ENCODE data around the gene MRPL9.
"Not testable (repeated sequence)": the region's sequence is repeated elsewhere in the genome, so short reads cannot be mapped to it uniquely, and the experiment has no call there.

Gene MRPL9

GRCh38 chr1:151790940-151791651 lies 27.8 kb upstream of the MRPL9 start:
- DNase-seq: peak; percentile 61
- TF ChIP-seq, protein P1, sequence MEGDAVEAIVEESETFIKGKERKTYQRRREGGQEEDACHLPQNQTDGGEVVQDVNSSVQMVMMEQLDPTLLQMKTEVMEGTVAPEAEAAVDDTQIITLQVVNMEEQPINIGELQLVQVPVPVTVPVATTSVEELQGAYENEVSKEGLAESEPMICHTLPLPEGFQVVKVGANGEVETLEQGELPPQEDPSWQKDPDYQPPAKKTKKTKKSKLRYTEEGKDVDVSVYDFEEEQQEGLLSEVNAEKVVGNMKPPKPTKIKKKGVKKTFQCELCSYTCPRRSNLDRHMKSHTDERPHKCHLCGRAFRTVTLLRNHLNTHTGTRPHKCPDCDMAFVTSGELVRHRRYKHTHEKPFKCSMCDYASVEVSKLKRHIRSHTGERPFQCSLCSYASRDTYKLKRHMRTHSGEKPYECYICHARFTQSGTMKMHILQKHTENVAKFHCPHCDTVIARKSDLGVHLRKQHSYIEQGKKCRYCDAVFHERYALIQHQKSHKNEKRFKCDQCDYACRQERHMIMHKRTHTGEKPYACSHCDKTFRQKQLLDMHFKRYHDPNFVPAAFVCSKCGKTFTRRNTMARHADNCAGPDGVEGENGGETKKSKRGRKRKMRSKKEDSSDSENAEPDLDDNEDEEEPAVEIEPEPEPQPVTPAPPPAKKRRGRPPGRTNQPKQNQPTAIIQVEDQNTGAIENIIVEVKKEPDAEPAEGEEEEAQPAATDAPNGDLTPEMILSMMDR (IDR thresholded peaks at IDR 0.05; ENCODE audit: low read depth, low read length): no peak
- Histone ChIP-seq H3K36me3 (no peaks in the 10 kb centered on the region), H3K27me3 (no peaks in the 10 kb centered on the region), H3K4me1 (no peaks in the 10 kb centered on the region), H3K9me3 (no peaks in the 10 kb centered on the region), H3K4me3 (ENCODE audit: low read depth, low read length) (peak overlapping the region; percentile 91)

- Histone ChIP-seq H3K27me3 (no peaks in the 10 kb centered on the region), H3K4me3 (ENCODE audit: low read depth, low read length) (peak within 1 kb of the TSS; percentile 91), H3K4me1 (no peaks in the 10 kb centered on the region), H3K9me3 (no peaks in the 10 kb centered on the region), H3K36me3 (no peaks in the 10 kb centered on the region)
- TF ChIP-seq, protein P1 (IDR thresholded peaks at IDR 0.05; ENCODE audit: low read depth, low read length): 0 out of 2 replicates have a peak, but pooled peaks have one; percentile 19
- peak; percentile 99 for DNase-seq
Measured at GRCh38 chr1:151790071-151790939, 27.0 kb upstream of the MRPL9 start, which contains the start of gene TDRKH. Gene TDRKH, minus strand, starts transcription at chr1:151790500. Its CDS starts 7,478 bp downstream, at chr1:151783022.

DNA sequence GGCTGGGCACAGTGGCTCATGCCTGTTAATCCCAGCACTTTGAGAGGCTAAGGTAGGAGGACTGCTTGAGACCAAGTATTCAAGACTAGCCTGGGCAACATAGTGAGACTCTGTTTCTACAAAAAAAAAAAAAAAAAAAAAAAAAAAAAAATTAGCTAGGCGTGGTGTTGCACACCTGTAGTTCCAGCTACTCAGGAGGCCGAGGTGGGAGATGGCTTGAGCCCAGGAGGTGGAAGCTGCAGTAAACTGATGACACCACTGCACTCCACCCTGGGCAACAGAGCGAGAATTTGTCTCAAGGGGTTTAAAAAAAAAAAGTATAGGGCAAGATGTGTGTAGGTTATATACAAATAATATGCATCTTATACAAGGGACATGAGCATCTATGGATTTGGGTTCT lies 24.4 kb upstream of the MRPL9 start:
- Histone ChIP-seq H3K4me1 (no peaks in the 10 kb centered on the region), H3K9me3 (no peaks in the 10 kb centered on the region), H3K27me3 (no peaks in the 10 kb centered on the region), H3K36me3 (no peaks in the 10 kb centered on the region), H3K4me3 (ENCODE audit: low read depth, low read length) (no peak overlapping the region)
- DNase-seq: no peak
- TF ChIP-seq, protein P1 (IDR thresholded peaks at IDR 0.05; ENCODE audit: low read depth, low read length): no peak

DNA sequence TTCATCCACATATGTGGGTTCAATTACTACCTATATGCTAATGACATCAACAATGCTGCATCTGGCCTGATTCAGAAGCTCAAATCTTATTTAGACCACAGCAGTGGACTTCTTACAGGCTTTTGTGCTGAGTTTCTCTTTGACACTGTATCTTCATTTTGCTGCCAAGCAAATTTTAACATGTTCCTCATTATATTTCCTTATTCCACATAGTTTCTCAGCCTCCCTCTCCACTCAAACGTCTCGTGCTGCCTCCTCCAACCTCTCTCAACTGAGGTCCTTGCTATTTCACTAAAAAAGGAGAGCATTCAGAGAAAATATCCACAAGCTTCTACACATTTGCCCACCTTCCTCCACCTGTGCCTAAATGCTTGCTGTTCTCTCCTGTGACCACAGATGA lies 20.5 kb upstream of the MRPL9 start:
- no peak for DNase-seq
- H3K4me1 ChIP-seq: no peaks in the 10 kb centered on the region
- no peaks in the 10 kb centered on the region for H3K27me3 ChIP-seq
- H3K9me3 ChIP-seq: no peaks in the 10 kb centered on the region
- no peak overlapping the region for H3K4me3 ChIP-seq (ENCODE audit: low read depth, low read length)
- no peaks in the 10 kb centered on the region for H3K36me3 ChIP-seq
- TF ChIP-seq, protein P1 (IDR thresholded peaks at IDR 0.05; ENCODE audit: low read depth, low read length): no peak

- Histone ChIP-seq H3K27me3 (no peaks in the 10 kb centered on the region), H3K36me3 (0 out of 2 replicates have a peak, but pooled peaks cover 2% of the 10 kb centered on the region), H3K9me3 (no peaks in the 10 kb centered on the region), H3K4me1 (no peaks in the 10 kb centered on the region), H3K4me3 (ENCODE audit: low read depth, low read length) (no peak overlapping the region)
- DNase-seq: no peak
- TF ChIP-seq, protein P1 (IDR thresholded peaks at IDR 0.05; ENCODE audit: low read depth, low read length): no peak
Measured at GRCh38 chr1:151782741-151783140, 19.4 kb upstream of the MRPL9 start.

DNA sequence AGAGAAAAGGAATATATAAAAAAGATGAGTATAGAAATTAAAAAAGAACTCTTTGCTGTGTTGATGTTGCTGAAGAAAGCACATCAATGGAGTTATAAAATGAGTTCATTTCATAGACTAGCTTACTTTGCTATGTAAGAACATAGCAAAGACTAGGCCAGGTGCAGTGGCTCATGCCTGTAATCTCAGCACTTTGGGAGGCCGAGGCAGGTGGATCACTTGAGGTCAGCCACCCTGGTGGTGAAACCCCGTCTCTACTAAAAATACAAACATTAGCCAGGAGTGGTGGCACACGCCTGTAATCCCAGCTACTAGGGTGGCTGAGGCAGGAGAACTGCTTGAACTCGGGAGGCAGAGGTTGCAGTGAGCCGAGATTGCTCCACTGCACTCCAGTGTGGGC lies 18.7 kb upstream of the MRPL9 start:
- DNase-seq; H3K27me3 ChIP-seq; H3K4me3 ChIP-seq (ENCODE audit: low read depth, low read length); H3K36me3 ChIP-seq; H3K9me3 ChIP-seq; H3K4me1 ChIP-seq: not testable (repeated sequence)

- not testable (repeated sequence) for H3K36me3 ChIP-seq
Measured at GRCh38 chr1:151780736-151781135, 17.4 kb upstream of the MRPL9 start.

More at GRCh38 chr1:151780736-151781135, 17.4 kb upstream of the MRPL9 start:
- H3K4me1 ChIP-seq; DNase-seq; H3K27me3 ChIP-seq; H3K4me3 ChIP-seq (ENCODE audit: low read depth, low read length); H3K9me3 ChIP-seq: not testable (repeated sequence)
